Stimulated activated CD4-positive, alpha-beta T cell treated with anti-CD3 and anti-CD28 coated beads, TNF-alpha, amount 100 ng/mL, for 1 hour (primary cell): ENCODE measurements around the gene DCC.

Experiments used
- DNase-seq, 3 donors: peaks; one replicate each; pipeline ENCODE4 v3.0.0-alpha.2; 2020; ENCODE audit warnings: low read depth in 3 of 3, low spot score in 1 of 3

DCC gene

GRCh38 chr18:53566626-53567025 lies 1226.6 kb downstream of the DCC start:
- no peak for DNase-seq

GRCh38 chr18:53567929-53568574 lies 1228.1 kb downstream of the DCC start:
- no peak for DNase-seq
